ENCODE results near the gene SIPA1L2. TPM values are rescaled to one million over a fixed set of nuclear protein-coding genes. Genes with fewer than 3 reads are reported as not detected.

Gene SIPA1L2
- total RNA-seq, 3 donors from 2014 or later (not counting 1 experiment from before 2014, with no cell fraction given) = 1.5 to 2.3 (median 1.6) TPM

DNA sequence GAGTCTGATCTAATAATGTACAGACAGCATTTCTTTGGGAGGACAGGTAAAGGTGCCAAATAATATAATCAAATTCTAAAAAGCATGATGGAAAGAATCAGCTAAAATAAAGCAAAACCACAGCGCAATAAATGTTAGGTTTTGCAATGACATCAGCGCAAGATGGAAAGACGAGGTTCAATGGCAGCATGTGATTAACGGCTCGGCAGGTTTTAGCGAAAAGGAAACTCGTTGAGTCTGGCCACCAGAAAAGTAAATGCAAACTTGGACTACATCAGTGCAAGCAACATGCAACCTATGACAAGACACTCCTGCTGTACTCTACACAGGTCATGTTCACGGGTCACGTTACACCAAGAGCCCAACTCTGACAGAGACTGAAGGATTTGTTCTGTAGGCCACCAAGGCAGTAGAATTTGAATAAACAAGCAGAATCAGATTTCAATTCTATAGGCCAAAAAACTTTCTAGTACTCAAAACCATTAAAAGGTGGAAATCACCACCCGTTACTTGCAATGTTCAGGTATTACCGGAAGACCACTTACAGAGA is 4.5 kb downstream of the SIPA1L2 start:
- Mint-ChIP-seq H3K36me3 (no peaks in the 10 kb centered on the region), H3K27me3 (ENCODE audit: low read depth in 2 of 2) (peaks cover 48 to 67% of the 10 kb centered on the region in 2 donors), H3K27ac (no peak overlapping the region), H3K4me3 (no peak overlapping the region), H3K4me1 (peaks cover 9 to 18% of the 10 kb centered on the region in 2 donors), H3K9me3 (no peaks in the 10 kb centered on the region)
- no peaks in the 10 kb centered on the region for H3K9me3 ChIP-seq (ENCODE audit: control insufficient read depth, insufficient read depth, low read length)
- intact Hi-C loops (cut with micrococcal nuclease) = no loop called here
- no peak overlapping the region for H3K4me3 ChIP-seq (ENCODE audit: low read length)
- H3K27ac ChIP-seq (ENCODE audit: low read length) = no peak overlapping the region
- peaks cover 11% of the 10 kb centered on the region for H3K27me3 ChIP-seq (ENCODE audit: control insufficient read depth, insufficient read depth, low read length)
- 91% methylated on average over 9 of the region's 11 CpGs for WGBS (ENCODE audit: insufficient coverage)
- ATAC-seq = no peak
- no peaks in the 10 kb centered on the region for H3K36me3 ChIP-seq (ENCODE audit: control insufficient read depth, insufficient read depth, low read length)
- TF ChIP-seq, protein P1, sequence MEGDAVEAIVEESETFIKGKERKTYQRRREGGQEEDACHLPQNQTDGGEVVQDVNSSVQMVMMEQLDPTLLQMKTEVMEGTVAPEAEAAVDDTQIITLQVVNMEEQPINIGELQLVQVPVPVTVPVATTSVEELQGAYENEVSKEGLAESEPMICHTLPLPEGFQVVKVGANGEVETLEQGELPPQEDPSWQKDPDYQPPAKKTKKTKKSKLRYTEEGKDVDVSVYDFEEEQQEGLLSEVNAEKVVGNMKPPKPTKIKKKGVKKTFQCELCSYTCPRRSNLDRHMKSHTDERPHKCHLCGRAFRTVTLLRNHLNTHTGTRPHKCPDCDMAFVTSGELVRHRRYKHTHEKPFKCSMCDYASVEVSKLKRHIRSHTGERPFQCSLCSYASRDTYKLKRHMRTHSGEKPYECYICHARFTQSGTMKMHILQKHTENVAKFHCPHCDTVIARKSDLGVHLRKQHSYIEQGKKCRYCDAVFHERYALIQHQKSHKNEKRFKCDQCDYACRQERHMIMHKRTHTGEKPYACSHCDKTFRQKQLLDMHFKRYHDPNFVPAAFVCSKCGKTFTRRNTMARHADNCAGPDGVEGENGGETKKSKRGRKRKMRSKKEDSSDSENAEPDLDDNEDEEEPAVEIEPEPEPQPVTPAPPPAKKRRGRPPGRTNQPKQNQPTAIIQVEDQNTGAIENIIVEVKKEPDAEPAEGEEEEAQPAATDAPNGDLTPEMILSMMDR (IDR thresholded peaks at IDR 0.05) = no peak
- no peak for DNase-seq
- H3K4me1 ChIP-seq (ENCODE audit: control insufficient read depth, insufficient read depth, low read length) = peaks cover 6% of the 10 kb centered on the region

DNA sequence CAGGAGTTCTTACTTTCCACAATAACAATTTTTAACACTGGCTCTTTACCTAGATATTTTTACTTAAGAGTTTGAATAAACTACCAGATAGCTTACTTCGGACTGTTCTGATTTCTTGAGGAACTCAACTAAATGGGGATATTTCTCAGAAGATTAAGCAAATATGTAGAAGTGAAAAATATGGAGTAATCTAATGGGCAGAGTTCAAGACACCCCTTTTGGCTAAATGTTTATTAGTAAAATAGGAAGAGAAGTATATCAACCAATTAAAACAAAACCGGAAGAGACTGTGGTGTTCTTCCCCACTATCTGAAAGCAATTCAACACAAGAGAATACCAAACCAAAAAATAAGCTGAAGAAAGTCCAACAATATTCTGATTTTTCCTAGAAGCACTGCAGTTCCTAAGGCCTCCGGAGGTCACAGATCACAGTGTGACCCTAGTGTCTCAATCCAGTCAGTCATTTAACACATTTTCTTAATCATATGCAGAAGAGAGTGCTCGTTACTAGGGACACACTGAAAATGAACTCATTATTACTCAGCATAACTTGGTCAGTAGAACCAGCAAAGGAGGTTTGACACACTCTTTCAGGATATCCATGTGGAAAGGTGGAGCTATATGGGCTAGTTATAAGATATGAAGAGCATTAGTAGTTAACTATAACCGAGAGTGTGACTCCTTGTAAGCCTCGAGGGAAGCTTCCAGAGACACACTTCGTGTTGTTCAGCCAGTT is 5.2 kb downstream of the SIPA1L2 start:
- Mint-ChIP-seq H3K9me3 (no peaks in the 10 kb centered on the region), H3K27me3 (ENCODE audit: low read depth in 2 of 2) (peaks cover 52 to 71% of the 10 kb centered on the region in 2 donors), H3K4me3 (no peak overlapping the region), H3K36me3 (no peaks in the 10 kb centered on the region), H3K27ac (no peak overlapping the region), H3K4me1 (peaks cover 9 to 17% of the 10 kb centered on the region in 2 donors)
- Histone ChIP-seq H3K27me3 (ENCODE audit: control insufficient read depth, insufficient read depth, low read length) (peaks cover 11% of the 10 kb centered on the region), H3K4me3 (ENCODE audit: low read length) (no peak overlapping the region), H3K36me3 (ENCODE audit: control insufficient read depth, insufficient read depth, low read length) (no peaks in the 10 kb centered on the region), H3K9me3 (ENCODE audit: control insufficient read depth, insufficient read depth, low read length) (no peaks in the 10 kb centered on the region), H3K4me1 (ENCODE audit: control insufficient read depth, insufficient read depth, low read length) (peaks cover 6% of the 10 kb centered on the region), H3K27ac (ENCODE audit: low read length) (no peak overlapping the region)
- WGBS (ENCODE audit: insufficient coverage) = 86% methylated on average over 7 of the region's 7 CpGs
- DNase-seq = no peak
- intact Hi-C loops (cut with micrococcal nuclease) = no loop called here
- no peak for ATAC-seq
- TF ChIP-seq, protein P1 (IDR thresholded peaks at IDR 0.05) = no peak

DNA sequence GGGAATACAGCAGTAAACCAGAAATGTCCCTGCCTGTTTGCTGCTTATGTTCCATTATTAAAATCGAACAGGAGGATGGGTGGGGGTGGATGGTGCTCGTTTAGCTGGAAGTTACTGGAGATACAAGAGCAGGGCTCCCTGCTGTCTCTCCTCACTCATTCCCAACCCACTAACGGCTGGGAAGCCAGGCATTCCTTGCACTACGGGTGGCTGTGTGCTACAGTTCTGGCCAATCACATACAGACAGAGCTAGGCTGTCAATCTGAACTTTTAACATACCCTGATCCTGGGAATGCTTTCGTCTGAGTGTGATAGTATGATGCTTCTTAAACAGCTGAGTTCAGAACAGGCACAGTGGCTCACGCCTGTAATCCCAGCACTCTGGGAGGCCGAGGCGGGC is 7.0 kb downstream of the SIPA1L2 start:
- DNase-seq = no peak

More for the DNA sequence above, 7.0 kb downstream of the SIPA1L2 start:
- Histone ChIP-seq H3K36me3 (ENCODE audit: control insufficient read depth, insufficient read depth, low read length) (no peaks in the 10 kb centered on the region), H3K4me3 (ENCODE audit: low read length) (no peak overlapping the region), H3K27me3 (ENCODE audit: control insufficient read depth, insufficient read depth, low read length) (no peaks in the 10 kb centered on the region), H3K27ac (ENCODE audit: low read length) (no peak overlapping the region), H3K9me3 (ENCODE audit: control insufficient read depth, insufficient read depth, low read length) (no peaks in the 10 kb centered on the region), H3K4me1 (ENCODE audit: control insufficient read depth, insufficient read depth, low read length) (no peaks in the 10 kb centered on the region)
- TF ChIP-seq, protein P1 (IDR thresholded peaks at IDR 0.05) = no peak
- peaks cover 39 to 68% of the 10 kb centered on the region in 2 donors for H3K27me3 Mint-ChIP-seq (ENCODE audit: low read depth in 2 of 2)
- ATAC-seq = no peak
- no peak overlapping the region for H3K4me3 Mint-ChIP-seq
- intact Hi-C loops (cut with micrococcal nuclease) = no loop called here
- no peaks in the 10 kb centered on the region for H3K36me3 Mint-ChIP-seq
- 93% methylated on average over 8 of the region's 8 CpGs for WGBS (ENCODE audit: insufficient coverage)
- H3K4me1 Mint-ChIP-seq = peaks cover 0 to 6% of the 10 kb centered on the region in 2 donors
- no peak overlapping the region for H3K27ac Mint-ChIP-seq
- no peaks in the 10 kb centered on the region for H3K9me3 Mint-ChIP-seq
